GM18868 (cell line): ENCODE data around the gene INHBB.
"Not testable (repeated sequence)": the region's sequence is repeated elsewhere in the genome, so short reads cannot be mapped to it uniquely, and the experiment has no call there.

Experiments
- ATAC-seq: cut with Tn5 transposase; IDR thresholded peaks from one replicate; pipeline ENCODE4 v1.9.1; 2021; ENCODE audit warnings: mild to moderate bottlenecking, moderate library complexity; ENCODE audit not compliant: unreplicated experiment

The INHBB gene

GRCh38 chr2:120378605-120379004 lies 32.7 kb downstream of the INHBB start:
- no peak for ATAC-seq

- ATAC-seq, result no peak
Observed at GRCh38 chr2:120379916-120380893, 34.3 kb downstream of the INHBB start.

DNA sequence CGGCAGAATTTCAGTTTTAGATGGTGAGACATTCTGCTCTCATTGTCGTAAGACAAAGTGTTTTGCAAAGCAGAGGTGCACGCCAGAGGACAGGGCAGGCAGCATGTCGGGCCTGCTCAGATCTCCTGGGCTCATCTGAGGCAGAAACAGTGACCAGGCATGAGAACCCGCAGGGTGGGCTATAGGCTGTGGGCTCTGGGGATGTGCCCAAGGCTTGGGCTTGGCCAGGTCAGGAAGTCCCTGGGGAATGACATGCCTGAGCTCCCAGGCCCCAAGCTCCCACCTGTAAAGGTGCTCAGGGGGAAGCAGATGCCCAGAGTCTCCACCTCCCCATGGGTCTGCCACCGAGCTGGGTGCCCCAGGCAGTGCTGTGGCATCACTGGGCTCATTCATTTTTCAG lies 35.3 kb downstream of the INHBB start:
- ATAC-seq, result no peak

DNA sequence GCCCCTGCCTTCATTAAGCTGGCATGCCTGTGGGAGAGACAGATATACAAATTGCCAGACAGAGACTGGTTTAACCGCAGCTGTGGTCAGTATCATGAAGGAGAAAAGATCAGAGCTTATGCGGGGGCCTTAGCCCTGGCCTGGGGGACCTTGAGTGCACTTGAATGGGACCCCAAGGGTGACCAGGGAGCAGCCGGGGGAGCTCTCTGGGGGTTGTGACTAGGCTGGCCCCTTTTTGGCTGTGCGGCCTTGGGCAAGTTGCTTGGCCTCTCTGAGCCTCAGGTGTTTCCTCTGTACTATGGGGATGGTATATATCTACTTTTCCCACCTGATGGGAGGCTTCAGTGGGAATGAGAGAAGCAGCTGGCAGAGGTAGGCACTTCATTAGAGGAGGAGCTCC lies 35.7 kb downstream of the INHBB start:
- ATAC-seq, result no peak

- no peak for ATAC-seq
Observed at GRCh38 chr2:120382541-120383144, 36.7 kb downstream of the INHBB start.

DNA sequence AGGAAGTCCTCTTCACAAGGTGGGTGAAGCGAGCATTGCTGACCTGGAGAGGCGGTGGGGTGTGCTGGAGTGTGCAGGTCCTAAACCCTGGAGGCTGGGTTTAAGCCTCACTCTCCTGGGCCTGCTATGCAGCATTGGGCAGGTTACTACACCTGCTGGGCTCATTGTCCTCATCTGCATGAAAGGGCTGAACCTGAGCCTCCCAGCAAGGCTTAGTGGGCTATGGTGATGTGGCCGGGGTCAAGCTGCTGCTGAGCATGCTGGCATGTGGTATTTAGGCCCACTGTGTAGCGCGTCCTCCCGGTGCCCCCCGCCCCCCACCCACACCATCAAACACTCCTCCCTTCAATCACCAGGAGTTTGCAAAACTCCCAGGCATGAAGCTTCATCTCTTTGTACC lies 37.3 kb downstream of the INHBB start:
- no peak for ATAC-seq

DNA sequence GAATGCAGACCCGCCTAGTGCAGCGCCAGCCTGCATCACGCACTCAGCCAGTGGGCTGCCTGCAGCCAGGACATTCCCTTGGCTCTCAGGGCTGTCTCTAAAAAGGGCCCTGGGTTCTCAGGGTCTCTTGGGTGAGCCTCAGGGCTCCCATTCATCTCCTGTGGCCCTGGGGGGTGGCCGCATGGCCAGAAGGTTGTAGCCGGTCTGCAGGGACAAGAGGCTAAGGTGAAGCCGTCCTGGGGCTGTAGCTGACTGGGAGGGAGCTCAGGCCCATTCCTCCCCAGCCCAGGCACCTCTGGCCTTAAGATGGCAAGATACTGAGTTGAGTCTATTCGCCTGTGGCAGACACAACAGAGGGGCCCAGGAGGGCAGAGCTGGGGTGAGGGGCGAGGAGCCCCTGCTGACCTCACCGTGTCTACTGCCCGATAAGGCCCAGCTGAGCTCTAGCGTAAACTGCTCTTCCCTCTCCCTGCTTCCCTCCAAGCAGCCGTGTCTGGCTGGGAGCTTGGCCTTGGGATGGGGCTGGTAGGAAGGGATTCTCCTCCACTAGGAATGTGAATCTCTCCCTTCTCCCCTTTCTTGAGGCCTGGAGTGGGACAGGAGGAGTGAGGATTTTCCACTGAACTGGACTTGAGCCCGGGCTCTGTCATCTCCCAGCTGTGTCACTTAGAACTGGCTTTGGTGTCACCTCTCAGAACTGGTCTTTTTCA lies 37.9 kb downstream of the INHBB start:
- ATAC-seq, result no peak

DNA sequence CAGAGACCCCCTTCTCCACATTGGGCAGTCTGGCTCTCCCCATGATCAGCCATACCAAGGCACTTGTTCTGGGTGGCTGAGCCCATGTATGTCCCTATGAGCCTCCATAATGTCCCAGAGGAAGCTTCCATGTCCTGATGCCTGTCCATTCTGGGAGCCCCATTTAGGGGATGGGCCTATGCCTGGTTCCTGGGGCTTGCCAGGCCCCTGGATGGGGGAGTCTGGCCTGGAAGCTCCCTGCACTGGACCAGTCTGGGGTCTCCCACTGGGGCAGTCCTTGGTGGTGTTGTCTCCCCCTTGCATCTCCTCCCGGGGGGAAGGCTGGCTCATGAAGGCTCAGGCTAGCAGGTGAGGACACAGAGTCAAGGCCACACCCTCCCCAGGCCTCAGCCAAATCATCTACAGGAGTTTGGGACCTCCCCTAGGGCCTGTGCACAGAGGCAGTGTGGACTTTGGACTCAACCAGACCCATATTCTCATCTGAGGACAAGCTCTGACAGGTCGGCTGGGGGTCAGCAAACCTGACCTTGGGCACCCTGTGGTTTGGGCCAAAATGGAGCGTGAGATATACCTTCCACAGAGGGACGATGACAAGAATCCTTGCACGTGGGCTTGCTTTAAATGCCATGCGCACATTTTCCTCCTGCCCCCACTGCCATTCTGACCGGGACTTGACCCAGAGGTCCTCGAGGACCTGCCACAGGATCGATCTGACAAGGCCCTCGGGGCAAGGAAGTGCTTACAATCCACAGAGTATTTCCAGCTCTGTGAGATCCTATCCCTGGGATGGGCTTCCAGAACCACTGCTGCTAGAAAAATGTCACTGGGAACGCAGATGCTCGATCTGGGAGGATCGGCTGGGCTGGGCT lies 38.8 kb downstream of the INHBB start:
- ATAC-seq, result no peak

DNA sequence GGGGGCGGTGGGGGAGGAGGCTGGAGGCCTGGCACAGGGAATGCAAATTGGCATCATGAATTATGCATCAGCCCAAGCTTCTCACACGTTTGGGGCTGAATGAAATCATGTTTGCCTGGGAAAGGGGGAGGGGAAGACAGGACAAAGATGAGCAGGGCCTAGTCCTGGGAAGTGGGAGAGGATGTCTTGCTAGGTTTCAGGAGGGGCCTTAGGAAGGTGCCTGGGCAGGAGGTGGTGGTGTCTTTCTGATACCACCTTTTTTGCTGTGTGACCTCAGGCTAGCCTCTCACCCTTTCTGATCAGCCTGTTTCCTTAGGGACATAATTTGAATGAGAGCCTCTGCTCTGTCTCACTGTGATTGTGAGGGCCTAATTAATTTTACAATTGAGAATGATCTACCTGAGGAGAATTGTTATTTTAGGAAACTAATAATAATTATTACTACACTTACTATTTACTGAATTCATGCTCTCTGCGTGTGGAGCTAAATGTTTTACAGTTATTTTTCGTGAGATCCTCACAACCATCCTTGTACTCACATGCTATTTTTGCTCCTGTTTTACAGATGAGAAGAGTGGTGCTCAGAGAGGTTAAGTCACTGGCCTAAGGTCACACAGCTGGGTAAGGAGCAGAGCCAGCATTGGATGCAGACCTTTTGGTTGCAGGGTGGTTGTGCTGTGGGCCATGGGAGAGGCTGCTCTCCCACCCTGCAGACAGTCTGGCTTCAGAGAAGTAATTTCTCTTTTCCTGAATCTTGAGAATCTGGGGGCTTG lies 39.6 kb downstream of the INHBB start:
- ATAC-seq, result no peak

- no peak for ATAC-seq
Observed at GRCh38 chr2:120388222-120389035, 42.5 kb downstream of the INHBB start.

DNA sequence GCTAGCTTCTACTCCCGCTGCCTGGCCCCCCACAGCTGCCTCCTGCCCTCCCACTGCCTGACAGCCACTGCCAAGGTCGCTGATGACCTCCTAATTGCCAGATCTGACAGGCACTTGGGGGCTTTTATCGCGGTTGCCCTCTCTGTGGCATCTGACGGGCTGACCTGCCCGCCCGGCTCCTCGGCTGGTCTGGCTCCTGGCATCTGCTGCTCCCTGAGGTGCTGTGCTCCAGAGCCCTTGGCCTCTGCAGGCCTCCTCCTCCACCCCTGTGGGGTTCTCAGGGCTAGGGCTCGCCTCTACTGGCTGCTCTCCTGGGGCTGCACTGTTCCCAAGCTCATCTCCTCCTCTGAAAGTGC lies 43.1 kb downstream of the INHBB start:
- ATAC-seq, result no peak

DNA sequence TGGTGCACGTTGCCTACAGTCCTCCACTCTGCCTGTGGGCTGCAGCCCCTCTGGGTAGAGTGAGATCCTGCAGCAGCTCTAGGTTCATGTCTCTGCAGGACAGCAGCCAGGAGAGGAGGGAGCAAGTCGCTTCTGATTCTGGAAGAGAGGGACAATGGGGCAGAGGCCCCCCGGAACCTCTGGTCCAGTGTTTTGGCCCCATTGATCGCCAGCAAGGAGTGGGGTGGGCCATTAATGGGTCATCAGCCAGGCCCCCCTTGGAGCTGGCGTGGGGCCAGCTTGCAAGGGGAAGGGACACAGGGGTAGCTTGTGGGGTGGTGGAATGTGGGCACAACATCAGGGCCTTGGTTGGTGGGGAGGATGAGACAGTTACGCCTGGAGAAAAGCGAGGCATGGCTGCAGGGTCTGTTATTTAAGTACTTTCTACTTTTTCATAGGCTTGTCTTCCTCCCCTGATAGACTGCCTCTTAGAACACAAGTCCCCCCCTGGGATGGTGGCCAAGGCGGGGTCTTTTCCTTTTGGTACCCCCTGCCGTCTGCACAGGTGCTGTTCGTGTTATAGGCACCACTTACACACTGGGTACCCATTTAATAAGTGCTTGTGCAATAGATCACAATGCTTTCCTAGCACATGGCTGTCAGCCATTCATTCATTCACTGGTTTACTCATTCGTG lies 44.6 kb downstream of the INHBB start:
- ATAC-seq, result no peak

GRCh38 chr2:120391382-120391781 lies 45.4 kb downstream of the INHBB start:
- ATAC-seq, result not testable (repeated sequence)

GRCh38 chr2:120391911-120392665 lies 46.2 kb downstream of the INHBB start:
- ATAC-seq, result no peak

GRCh38 chr2:120392923-120393322 lies 47.0 kb downstream of the INHBB start:
- no peak for ATAC-seq

DNA sequence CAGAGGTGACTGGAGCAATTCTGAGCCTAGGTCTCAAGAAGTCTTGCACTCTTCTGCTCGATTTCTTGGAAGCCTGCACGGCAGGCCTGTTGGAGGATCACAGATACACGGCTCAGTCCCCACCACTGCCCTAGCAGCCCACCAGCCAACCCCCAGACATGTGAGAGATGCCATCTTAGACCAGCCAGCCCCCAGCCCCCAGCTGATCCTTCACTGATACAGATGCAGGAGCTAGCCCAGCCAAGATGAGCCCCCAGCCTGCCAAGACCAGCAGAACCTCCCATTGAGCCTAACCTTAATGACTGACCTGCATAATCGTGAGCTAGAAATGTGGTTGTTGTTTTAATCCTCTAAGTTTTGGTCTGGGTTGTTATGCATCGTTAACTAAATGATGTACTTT lies 47.5 kb downstream of the INHBB start:
- no peak for ATAC-seq

- ATAC-seq, result no peak
Observed at GRCh38 chr2:120394764-120395163, 48.8 kb downstream of the INHBB start.
